GM12878 (cell line): ENCODE results near the gene CCDC82. TPM values are rescaled to one million over a fixed set of nuclear protein-coding genes. Genes with fewer than 3 reads are reported as not detected.
A peak's percentile ranks its signal among the peaks of the same experiment; 100 is the strongest.

Source experiments
- ATAC-seq: fragments of 200-7000 bp; cut with Tn5 transposase; 3 replicates; pipeline ENCODE4 v1.9.1; 2020; ENCODE audit warnings: mild to moderate bottlenecking, moderate library complexity
- Bru-seq: library from RNA; stranded (reverse); fragments of 400-500 nt; gene quantifications from one replicate; lab custom pipeline; 2021; lab: Mats Ljungman, UMichigan
- BruChase-seq, 2 experiments: library from RNA; stranded (reverse); fragments of 400-500 nt; gene quantifications; one replicate each; lab custom pipeline; 2021; lab: Mats Ljungman, UMichigan
- BruUV-seq: library from RNA; stranded (reverse); fragments of 400-500 nt; replicated peaks from 2 replicates; lab custom pipeline; 2021; lab: Mats Ljungman, UMichigan
- CTCF ChIA-PET: fragments of 300-600 bp; sonication (Branson Sonifier 250); formaldehyde crosslinking; extraction: SDS; loops from one replicate; lab custom pipeline; 2021; ENCODE audit warnings: inconsistent platforms; lab: Yijun Ruan, JAX
- POLR2A ChIA-PET: fragments of 350-600 bp; formaldehyde crosslinking; extraction: SDS; loops from one replicate; lab custom pipeline; 2021; ENCODE audit warnings: inconsistent platforms; lab: Charles Lee
- RAD21 ChIA-PET: fragments of 300-600 bp; sonication (Branson Sonifier 250); formaldehyde crosslinking; loops from one replicate; lab custom pipeline; 2023; ENCODE audit warnings: antibody characterized with exemption; ENCODE audit not compliant: unreplicated experiment; lab: Charles Lee
- SMC1A ChIA-PET: fragments of 300-600 bp; sonication (Branson Sonifier 250); formaldehyde crosslinking; loops from one replicate; lab custom pipeline; 2023; ENCODE audit not compliant: unreplicated experiment, uncharacterized antibody; lab: Charles Lee
- DNase-seq: peaks from one replicate; pipeline ENCODE4 v3.0.0-alpha.2; 2011; ENCODE audit warnings: low read depth, low spot score
- FAIRE-seq: peaks from 3 replicates; lab custom pipeline; 2011; peaks lifted over from hg19 to GRCh38; lab: Jason Lieb, UNC
- H2AFZ ChIP-seq: 2 replicates; pipeline ENCODE4 v1.6.0; 2011; ENCODE audit warnings: low read depth, low read length, control low read depth; ENCODE audit not compliant: control insufficient read depth
- H3K27ac ChIP-seq: 2 replicates; pipeline ENCODE4 v1.5.1; 2011; ENCODE audit warnings: control low read depth; ENCODE audit not compliant: control insufficient read depth, insufficient read depth
- H3K27me3 ChIP-seq, 2 experiments: replicated peaks in 1 of 2; 2 replicates each; pipeline versions ENCODE4 v1.6.0 to v1.6.1; 2011; ENCODE audit warnings: low read length in 1 of 2; ENCODE audit not compliant: control insufficient read depth in 2 of 2, insufficient read depth in 2 of 2
- H3K36me3 ChIP-seq, 2 experiments: 2 replicates each; pipeline ENCODE4 v1.5.1; 2011; ENCODE audit warnings: low read length in 1 of 2; ENCODE audit not compliant: control insufficient read depth in 2 of 2, insufficient read depth in 2 of 2
- H3K4me1 ChIP-seq: 2 replicates; pipeline ENCODE4 v1.6.1; 2011; ENCODE audit warnings: mild to moderate bottlenecking, low read length, moderate library complexity, mixed read lengths; ENCODE audit not compliant: control insufficient read depth, insufficient read depth
- H3K4me2 ChIP-seq: 2 replicates; pipeline ENCODE4 v1.6.0; 2011; ENCODE audit warnings: control low read depth; ENCODE audit not compliant: control insufficient read depth, insufficient read depth
- H3K4me3 ChIP-seq: fragments of 200-600 bp; sonication (generic); 2 replicates; pipeline ENCODE4 v1.5.1; 2016
- H3K79me2 ChIP-seq: 2 replicates; pipeline ENCODE4 v1.6.0; 2011; ENCODE audit warnings: low read length; ENCODE audit not compliant: control insufficient read depth, insufficient read depth
- H3K9ac ChIP-seq: 2 replicates; pipeline ENCODE4 v1.8.0; 2011; ENCODE audit warnings: low read length, control low read depth, mixed read lengths; ENCODE audit not compliant: control insufficient read depth, insufficient read depth
- H3K9me3 ChIP-seq: replicated peaks from 3 replicates; pipeline ENCODE4 v1.5.1; 2011; ENCODE audit warnings: mild to moderate bottlenecking, low read length; ENCODE audit not compliant: control insufficient read depth, insufficient read depth
- H4K20me1 ChIP-seq: 2 replicates; pipeline ENCODE4 v1.6.0; 2011; ENCODE audit not compliant: control insufficient read depth, insufficient read depth
- BCLAF1 ChIP-seq: fragments of 450-650 bp; IDR thresholded peaks from 2 replicates; pipeline ENCODE4 v1.6.1; 2017; ENCODE audit warnings: antibody characterized with exemption, mild to moderate bottlenecking, moderate library complexity
- IKZF2 ChIP-seq, 2 experiments: fragments of 450-650 bp; IDR thresholded peaks; 2 replicates each; pipeline ENCODE4 v1.6.1; 2017; ENCODE audit warnings: mild to moderate bottlenecking in 2 of 2, moderate library complexity in 2 of 2
- LARP7 ChIP-seq: fragments of 450-650 bp; IDR thresholded peaks from 2 replicates; pipeline ENCODE4 v1.6.1; 2017; ENCODE audit warnings: mild to moderate bottlenecking
- PML ChIP-seq: IDR thresholded peaks from 2 replicates; pipeline ENCODE4 v1.6.1; 2012; ENCODE audit warnings: low read length, inconsistent platforms
- POLR2A ChIP-seq: IDR thresholded peaks from 2 replicates; pipeline ENCODE4 v1.6.1; 2011; ENCODE audit warnings: low read depth, mild to moderate bottlenecking, low read length
- RAD21 ChIP-seq: IDR thresholded peaks from 2 replicates; pipeline ENCODE4 v1.6.1; 2011; ENCODE audit warnings: mild to moderate bottlenecking, low read depth, low read length, moderate library complexity; ENCODE audit not compliant: insufficient read depth
- SKIL ChIP-seq: fragments of 450-650 bp; IDR thresholded peaks from 2 replicates; pipeline ENCODE4 v1.6.1; 2017; ENCODE audit warnings: mild to moderate bottlenecking, low read depth, inconsistent platforms; ENCODE audit not compliant: poor library complexity, severe bottlenecking
- SMARCA5 ChIP-seq: fragments of 450-650 bp; IDR thresholded peaks from 2 replicates; pipeline ENCODE4 v1.6.1; 2017; ENCODE audit warnings: mild to moderate bottlenecking
- STAT3 ChIP-seq: IDR thresholded peaks from 2 replicates; pipeline ENCODE4 v1.6.1; 2011; ENCODE audit warnings: low read depth, low read length, improper control_type of control experiment
- TCF3 ChIP-seq: IDR thresholded peaks from 2 replicates; pipeline ENCODE4 v1.6.1; 2012; ENCODE audit warnings: low read depth, mild to moderate bottlenecking, low read length, borderline replicate concordance; ENCODE audit not compliant: insufficient read depth
- YY1 ChIP-seq: IDR thresholded peaks from 2 replicates; pipeline ENCODE4 v1.6.1; 2011; ENCODE audit warnings: low read depth, mild to moderate bottlenecking, low read length
- ZNF207 ChIP-seq: fragments of 450-650 bp; IDR thresholded peaks from 2 replicates; pipeline ENCODE4 v1.6.1; 2014; ENCODE audit warnings: antibody characterized with exemption, mild to moderate bottlenecking, borderline replicate concordance
- WGBS: methylation state at CpG from one replicate; pipeline ENCODE4 v1.1.6; 2016; ENCODE audit warnings: low lambda C conversion rate; ENCODE audit not compliant: insufficient replicate concordance, insufficient coverage; ENCODE audit errors: missing lambda C conversion rate; 5-methylcytosine and 5-hydroxymethylcytosine counted together
- in situ Hi-C: fragments of 300-500 bp; cut with MboI; formaldehyde crosslinking; loops from 9 replicates; pipeline ENCODE4 v1.14.3; 2018; ENCODE audit warnings: mixed read lengths
- intact Hi-C: fragments of 100-400 bp; cut with micrococcal nuclease; formaldehyde crosslinking; loops from one replicate; pipeline ENCODE4 v1.14.2; 2022; ENCODE audit not compliant: unreplicated experiment
- long read RNA-seq, 2 experiments: library from polyadenylated mRNA; unstranded; transcript quantifications; one replicate each; pipeline ENCODE4 v2.0.0, GENCODE V29; 2019 to 2020
- polyA minus RNA-seq, 3 experiments: library from RNA; depleted of rRNA, polyadenylated mRNA; stranded (reverse); fragments of >200 nt; gene quantifications; 2 replicates each; pipeline ENCODE4 v1.2.3, GENCODE V29; 2011
- polyA plus RNA-seq, 11 experiments: library from polyadenylated mRNA; depleted of rRNA in 4 of 11; unstranded in 6 of 11; stranded (reverse) in 5 of 11; fragments of >200 nt; fragmentation: Nextera tagmentation in 4 of 11; fragmentation: Illumina TruSeq in 1 of 11; extraction: Ambion mirVana in 4 of 11; extraction: Trizol in 1 of 11; gene quantifications; 1 replicate in 1 of 11; 2 replicates in 10 of 11; pipeline versions ENCODE4 v1.2.1 to v1.2.3, GENCODE V29; 2011 to 2016; ENCODE audit warnings: inconsistent platforms in 2 of 11, missing spikeins in 2 of 11, low read depth in 1 of 11
- total RNA-seq, 4 experiments: library from RNA; depleted of rRNA in 3 of 4; stranded (reverse); fragments of >200 nt in 3 of 4; fragmentation: Illumina TruSeq in 1 of 4; extraction: Trizol in 1 of 4; gene quantifications; 2 replicates each; pipeline versions ENCODE4 v1.2.1 to v1.2.3, GENCODE V29; 2013 to 2021

The CCDC82 gene
- 104 and 112 TPM in 2 replicates for total RNA-seq (2013; cell fraction: nucleolus; rRNA removed)
- total RNA-seq (2014; rRNA removed) (15.2 and 19.9 TPM in 2 replicates), total RNA-seq (2014; rRNA removed; fragmentation: Illumina TruSeq; extraction: Trizol) (31.7 and 35.7 TPM in 2 replicates), total RNA-seq (2021) (20.6 and 21.4 TPM in 2 replicates), polyA plus RNA-seq (2011; rRNA removed) (30.7 and 58.6 TPM in 2 replicates), polyA plus RNA-seq (2014; fragmentation: Illumina TruSeq; extraction: Trizol) (62.4 and 72.7 TPM in 2 replicates), polyA plus RNA-seq (2014; fragmentation: Nextera tagmentation; extraction: Ambion mirVana) (10 to 100 TPM; 24.5 to 24.7 TPM), polyA plus RNA-seq (2014; rRNA removed) (25.7 and 26.9 TPM in 2 replicates), polyA plus RNA-seq (2016; fragmentation: Nextera tagmentation; extraction: Ambion mirVana) (10 to 100 TPM; 31.0 to 32.0 TPM), polyA minus RNA-seq (2011; rRNA and poly(A)+ RNA removed) (13.8 and 13.9 TPM in 2 replicates), Bru-seq, nascent RNA (percentile 85 among the genes with signal in this experiment), BruChase-seq, experiment 1, labeled RNA remaining after a 6-hour chase (percentile 89 among the genes with signal in this experiment), BruChase-seq, experiment 2, labeled RNA remaining after a 2-hour chase (percentile 90 among the genes with signal in this experiment)
- 12.0 TPM for polyA plus RNA-seq (2011; ENCODE audit: low read depth)
- polyA plus RNA-seq (2011; cell fraction: cytosol; rRNA removed): 5.3 and 5.9 TPM in 2 replicates
- 41.7 and 54.9 TPM in 2 replicates for polyA plus RNA-seq (2011; cell fraction: nucleus; rRNA removed)
- polyA plus RNA-seq (2012): 22.0 and 27.9 TPM in 2 replicates
- 4.8 and 5.6 TPM in 2 replicates for polyA minus RNA-seq (2011; cell fraction: cytosol; rRNA and poly(A)+ RNA removed)
- polyA minus RNA-seq (2011; cell fraction: nucleus; rRNA and poly(A)+ RNA removed): 31.8 and 55.0 TPM in 2 replicates
- long read RNA-seq, experiment 1, transcript CCDC82-218 (10 exons, 2,754 nt): major isoform, 7 of 15 reads
- long read RNA-seq, experiment 1, partial matches to known transcripts: 5 of 15 reads
- long read RNA-seq, experiment 1, other reads (novel, unspliced or antisense): 2 of 15 reads
- long read RNA-seq, experiment 2, transcript CCDC82-215 (11 exons, 2,880 nt): minor isoform, 5 of 135 reads
- long read RNA-seq, experiment 2, transcript CCDC82-205 (5 exons, 3,972 nt): minor isoform, 14 of 135 reads
- long read RNA-seq, experiment 2, transcript CCDC82-216 (10 exons, 2,611 nt): minor isoform, 5 of 135 reads
- long read RNA-seq, experiment 2, transcript CCDC82-218 (10 exons, 2,754 nt): major isoform, 54 of 135 reads
- long read RNA-seq, experiment 2, partial matches to known transcripts: 33 of 135 reads
- long read RNA-seq, experiment 2, other reads (novel, unspliced or antisense): 18 of 135 reads

- H3K4me1 ChIP-seq: no peaks in the 10 kb centered on the region
- H3K79me2 ChIP-seq: peaks cover 52% of the 10 kb centered on the region
- H3K4me3 ChIP-seq: peak within 1 kb of the TSS; percentile 90
- in situ Hi-C loops (loop anchor here (5.0 kb wide), 4 partner anchors 338 to 598 kb away; partner anchors contain the start of gene CEP57), intact Hi-C loops (loop anchor here (1.0 to 5.0 kb wide), 8 partner anchors 47 to 601 kb away; partner anchors contain the start of genes FAM76B and MAML2)
- no peaks in the 10 kb centered on the region for H3K9me3 ChIP-seq
- ChIA-PET POLR2A (interaction anchor here (0.6 to 3.3 kb wide), 18 partner anchors 10 to 600 kb away, joined by 3 to 43 read pairs (median 3); partner anchors contain the start of genes CEP57, FAM76B and MAML2), SMC1A (interaction anchor here (0.5 to 3.5 kb wide), 20 partner anchors 36 to 1230 kb away, joined by 3 to 46 read pairs (median 4); partner anchors contain the start of genes CEP57, FAM76B and MAML2), CTCF (interaction anchor here (0.6 to 3.5 kb wide), 13 partner anchors 8 to 600 kb away, joined by 3 to 52 read pairs (median 5); partner anchors contain the start of genes CEP57, FAM76B and MAML2), RAD21 (interaction anchor here (0.5 to 3.3 kb wide), 26 partner anchors 10 to 1235 kb away, joined by 3 to 71 read pairs (median 4); partner anchors contain the start of genes CEP57, FAM76B and MAML2)
- 3% methylated on average over 50 of the region's 53 CpGs for WGBS
- H3K36me3 ChIP-seq: no peaks in the 10 kb centered on the region
- BruUV-seq: no TSS peak
- H4K20me1 ChIP-seq: no peaks in the 10 kb centered on the region
- H3K27me3 ChIP-seq: no peaks in the 10 kb centered on the region
- ATAC-seq: peak; percentile 94
- peak within 1 kb of the TSS; percentile 85 for H2AFZ ChIP-seq
- peak; percentile 13 for FAIRE-seq
- peak within 1 kb of the TSS; percentile 67 for H3K9ac ChIP-seq
- peak within 1 kb of the TSS; percentile 78 for H3K27ac ChIP-seq
- peak within 1 kb of the TSS; percentile 93 for H3K4me2 ChIP-seq
- peak; percentile 78 for DNase-seq
- TF ChIP-seq BCLAF1: no peak
- TF ChIP-seq RAD21: no peak
- TF ChIP-seq IKZF2 (IDR thresholded peaks at IDR 0.05): peak in 1 of 2 experiments; percentile 26; a peak in 2 of 4 replicates
- no peak for TF ChIP-seq STAT3
- TF ChIP-seq SMARCA5: peak; percentile 36; the same call in 1 of the 2 replicates
- TF ChIP-seq PML: peak; percentile 86
- TF ChIP-seq YY1: peak; percentile 39; the same call in 1 of the 2 replicates
- no peak for TF ChIP-seq TCF3
- TF ChIP-seq ZNF207: no peak; the same call in 1 of the 2 replicates
- no peak for TF ChIP-seq SKIL
- TF ChIP-seq LARP7: 0 out of 2 replicates have a peak, but pooled peaks have one; percentile 19
- peak; percentile 92 for TF ChIP-seq POLR2A
Measured at GRCh38 chr11:96389720-96390487, at the start of gene CCDC82, which contains the start of gene JRKL. Gene CCDC82 (minus strand): TSS chr11:96389912. CDS start chr11:96384747, 5,165 bp downstream. Gene JRKL (plus strand): TSS chr11:96390013. CDS start chr11:96390650, 637 bp downstream.
